A673 (cell line): Measurements from ENCODE around the gene GZMM. TPM values are rescaled to one million over a fixed set of nuclear protein-coding genes. Genes with fewer than 3 reads are reported as not detected.

Experiments used
- BruUV-seq: library from RNA; stranded (reverse); fragments of 400-500 nt; replicated peaks from 2 replicates; lab custom pipeline; 2021; lab: Mats Ljungman, UMichigan
- CTCF ChIA-PET: fragments of 300-600 bp; sonication (Branson Sonifier 250); formaldehyde crosslinking; loops from one replicate; lab custom pipeline; 2022; ENCODE audit warnings: antibody characterized with exemption; lab: Charles Lee
- POLR2A ChIA-PET: fragments of 300-600 bp; sonication (Branson Sonifier 250); formaldehyde crosslinking; loops from one replicate; lab custom pipeline; 2022; ENCODE audit warnings: antibody characterized with exemption; ENCODE audit not compliant: low non-redundant PET; lab: Charles Lee
- DNase-seq: peaks from one replicate; pipeline ENCODE4 v3.0.0-alpha.2; 2015; ENCODE audit warnings: low spot score
- H3K27ac ChIP-seq: fragments of 200-600 bp; sonication (generic); 2 replicates; pipeline ENCODE4 v1.5.1; 2016; ENCODE audit warnings: mixed run types, low read depth, mild to moderate bottlenecking, mixed read lengths, antibody characterized with exemption, low read length; ENCODE audit not compliant: poor library complexity, severe bottlenecking
- H3K27me3 ChIP-seq: fragments of 200-600 bp; sonication (generic); replicated peaks from 2 replicates; pipeline ENCODE4 v1.6.1; 2017; ENCODE audit warnings: mixed run types, low read depth, mild to moderate bottlenecking, mixed read lengths, antibody characterized with exemption, low read length; ENCODE audit not compliant: insufficient read depth, poor library complexity
- H3K36me3 ChIP-seq: fragments of 200-600 bp; sonication (generic); 2 replicates; pipeline ENCODE4 v1.6.1; 2016; ENCODE audit warnings: mixed run types, mild to moderate bottlenecking, mixed read lengths, antibody characterized with exemption, low read length; ENCODE audit not compliant: insufficient read depth, poor library complexity, severe bottlenecking
- H3K4me1 ChIP-seq: fragments of 200-600 bp; sonication (generic); 2 replicates; pipeline ENCODE4 v1.6.1; 2017; ENCODE audit warnings: mixed run types, mild to moderate bottlenecking, mixed read lengths, antibody characterized with exemption, low read length; ENCODE audit not compliant: insufficient read depth, poor library complexity, severe bottlenecking
- H3K4me3 ChIP-seq: fragments of 200-600 bp; sonication (generic); 2 replicates; pipeline ENCODE4 v1.5.1; 2016; ENCODE audit warnings: low read depth, mixed run types, mild to moderate bottlenecking, mixed read lengths, low read length; ENCODE audit not compliant: poor library complexity, severe bottlenecking
- H3K9me3 ChIP-seq: fragments of 200-600 bp; sonication (generic); 2 replicates; pipeline ENCODE4 v1.6.1; 2016; ENCODE audit warnings: mixed run types, low read depth, mild to moderate bottlenecking, mixed read lengths, antibody characterized with exemption, low read length; ENCODE audit not compliant: poor library complexity, severe bottlenecking
- EZH2 ChIP-seq: fragments of 200-600 bp; sonication (generic); IDR thresholded peaks from 2 replicates; pipeline ENCODE4 v1.6.1; 2017; ENCODE audit warnings: borderline replicate concordance, low read depth, mild to moderate bottlenecking, mixed read lengths, antibody characterized with exemption, low read length; ENCODE audit not compliant: poor library complexity, severe bottlenecking
- intact Hi-C: fragments of 100-400 bp; cut with micrococcal nuclease; formaldehyde crosslinking; loops from one replicate; pipeline ENCODE4 v1.10.0; 2022; ENCODE audit not compliant: unreplicated experiment
- total RNA-seq: library from RNA; stranded (reverse); gene quantifications from 2 replicates; pipeline ENCODE4 v1.2.3, GENCODE V29; 2021
- TF ChIP-seq, protein P1 (sequence below): fragments of 300-800, 200-600 bp; sonication (generic); conservative IDR thresholded peaks from 2 replicates; pipeline ENCODE4 v1.5.1; 2017; ENCODE audit warnings: low read depth, mild to moderate bottlenecking, antibody characterized with exemption, low read length, moderate library complexity, mixed read lengths

The GZMM gene
- total RNA-seq, 1 experiment from 2014 or later, result 2.5 TPM

DNA sequence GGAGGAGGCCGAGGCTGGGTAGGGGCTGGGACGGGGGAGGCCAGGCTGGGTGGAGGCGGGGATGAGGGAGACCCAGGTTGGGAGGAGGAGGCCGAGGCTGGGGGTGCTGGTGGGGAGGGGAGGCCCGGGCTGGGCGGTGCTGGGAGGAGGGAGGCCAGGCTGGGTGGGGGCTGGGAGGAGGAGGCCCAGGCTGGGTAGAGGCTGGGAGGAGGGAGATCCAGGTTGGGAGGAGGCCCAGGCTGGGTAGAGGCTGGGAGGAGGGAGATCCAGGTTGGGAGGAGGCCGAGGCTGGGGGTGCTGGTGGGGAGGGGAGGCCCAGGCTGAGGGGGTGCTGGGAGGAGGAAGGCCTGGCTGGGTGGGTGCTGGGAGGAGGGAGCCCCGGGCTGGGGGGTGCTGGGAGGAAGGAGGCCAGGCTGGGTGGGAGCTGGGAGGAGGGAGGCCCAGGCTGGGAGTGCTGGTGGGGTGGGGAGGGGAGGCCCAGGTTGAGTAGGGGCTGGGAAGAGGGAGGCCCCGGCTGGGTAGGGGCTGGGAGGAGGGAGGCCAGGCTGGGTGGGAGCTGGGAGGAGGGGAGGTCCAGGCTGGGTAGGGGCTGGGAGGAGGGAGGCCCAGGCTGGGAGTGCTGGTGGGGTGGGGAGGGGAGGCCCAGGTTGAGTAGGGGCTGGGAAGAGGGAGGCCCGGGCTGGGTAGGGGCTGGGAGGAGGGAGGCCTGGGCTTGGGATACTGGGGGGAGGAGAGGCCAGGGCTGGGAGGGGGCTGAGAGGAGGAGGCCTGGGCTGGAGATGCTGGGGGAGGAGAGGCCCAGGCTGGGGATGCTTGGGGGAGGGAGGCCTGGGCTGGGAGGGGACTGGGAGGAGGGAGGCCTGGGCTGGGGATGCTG, 25.9 kb upstream of the GZMM start:
- Histone ChIP-seq H3K9me3 (no peaks in the 10 kb centered on the region), H3K36me3 (peaks cover 7% of the 10 kb centered on the region), H3K27me3 (no peaks in the 10 kb centered on the region), H3K4me3 (no peak overlapping the region), H3K27ac (no peak overlapping the region), H3K4me1 (peaks cover 4% of the 10 kb centered on the region)
- POLR2A ChIA-PET, result no interaction called here
- intact Hi-C loops, result no loop called here
- no peak for TF ChIP-seq EZH2
- DNase-seq, result no peak
- BruUV-seq, result no TSS peak
- CTCF ChIA-PET, result no interaction called here

DNA sequence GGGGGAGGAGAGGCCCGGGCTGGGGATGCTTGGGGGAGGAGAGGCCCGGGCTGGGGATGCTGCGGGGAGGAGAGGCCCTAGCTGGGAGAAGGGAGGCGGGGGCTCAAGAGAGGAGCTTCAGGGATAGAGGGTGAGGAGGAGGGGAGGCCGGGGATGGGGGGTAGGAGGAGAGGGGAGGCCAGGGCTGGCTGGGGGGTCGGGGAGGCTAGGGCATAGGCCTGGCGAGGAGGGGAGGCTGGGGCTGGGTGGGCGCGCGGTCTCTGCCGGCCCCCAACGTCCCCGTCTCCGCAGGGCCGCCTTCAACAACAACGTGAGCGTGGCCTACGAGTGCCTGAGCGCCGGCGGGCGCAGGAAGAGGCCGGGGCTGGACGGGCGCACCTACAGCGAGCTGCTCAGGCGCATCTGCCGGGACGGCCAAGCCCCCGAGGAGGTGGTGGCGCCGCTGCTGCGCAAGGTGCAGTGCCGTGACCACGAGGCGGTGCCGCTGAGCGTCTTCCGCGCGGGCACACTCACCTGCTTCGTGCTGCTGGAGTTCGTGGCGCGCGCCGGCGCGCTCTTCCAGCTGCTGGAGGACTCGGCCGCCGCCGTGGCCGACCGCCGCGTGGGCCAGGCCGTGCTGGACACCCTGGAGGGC, 25.1 kb upstream of the GZMM start:
- Histone ChIP-seq H3K4me3 (no peak overlapping the region), H3K36me3 (peaks cover 7% of the 10 kb centered on the region), H3K27ac (no peak overlapping the region), H3K4me1 (peaks cover 4% of the 10 kb centered on the region), H3K9me3 (no peaks in the 10 kb centered on the region), H3K27me3 (no peaks in the 10 kb centered on the region)
- CTCF ChIA-PET, result no interaction called here
- BruUV-seq, result no TSS peak
- intact Hi-C loops, result no loop called here
- no peak for DNase-seq
- TF ChIP-seq, protein P1, sequence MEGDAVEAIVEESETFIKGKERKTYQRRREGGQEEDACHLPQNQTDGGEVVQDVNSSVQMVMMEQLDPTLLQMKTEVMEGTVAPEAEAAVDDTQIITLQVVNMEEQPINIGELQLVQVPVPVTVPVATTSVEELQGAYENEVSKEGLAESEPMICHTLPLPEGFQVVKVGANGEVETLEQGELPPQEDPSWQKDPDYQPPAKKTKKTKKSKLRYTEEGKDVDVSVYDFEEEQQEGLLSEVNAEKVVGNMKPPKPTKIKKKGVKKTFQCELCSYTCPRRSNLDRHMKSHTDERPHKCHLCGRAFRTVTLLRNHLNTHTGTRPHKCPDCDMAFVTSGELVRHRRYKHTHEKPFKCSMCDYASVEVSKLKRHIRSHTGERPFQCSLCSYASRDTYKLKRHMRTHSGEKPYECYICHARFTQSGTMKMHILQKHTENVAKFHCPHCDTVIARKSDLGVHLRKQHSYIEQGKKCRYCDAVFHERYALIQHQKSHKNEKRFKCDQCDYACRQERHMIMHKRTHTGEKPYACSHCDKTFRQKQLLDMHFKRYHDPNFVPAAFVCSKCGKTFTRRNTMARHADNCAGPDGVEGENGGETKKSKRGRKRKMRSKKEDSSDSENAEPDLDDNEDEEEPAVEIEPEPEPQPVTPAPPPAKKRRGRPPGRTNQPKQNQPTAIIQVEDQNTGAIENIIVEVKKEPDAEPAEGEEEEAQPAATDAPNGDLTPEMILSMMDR, result no peak
- TF ChIP-seq EZH2, result no peak
- POLR2A ChIA-PET, result no interaction called here

- Histone ChIP-seq H3K36me3 (no peaks in the 10 kb centered on the region), H3K4me3 (no peak overlapping the region), H3K4me1 (peaks cover 10% of the 10 kb centered on the region), H3K9me3 (no peaks in the 10 kb centered on the region), H3K27ac (no peak overlapping the region), H3K27me3 (no peaks in the 10 kb centered on the region)
- no TSS peak for BruUV-seq
- DNase-seq, result no peak
- POLR2A ChIA-PET, result no interaction called here
- intact Hi-C loops, result no loop called here
- TF ChIP-seq, protein P1, result no peak
- no peak for TF ChIP-seq EZH2
- CTCF ChIA-PET, result no interaction called here
These were observed 24.4 kb upstream of the GZMM start for GRCh38 chr19:519449-519865.
